ENCODE data around the gene POLR1F. TPM values are rescaled to one million over a fixed set of nuclear protein-coding genes. Genes with fewer than 3 reads are reported as not detected.

The POLR1F gene
- total and polyA plus RNA-seq, 2 of the 4 experiments (the other 2 are of a cell fraction), result 6.8 to 16.1 TPM

DNA sequence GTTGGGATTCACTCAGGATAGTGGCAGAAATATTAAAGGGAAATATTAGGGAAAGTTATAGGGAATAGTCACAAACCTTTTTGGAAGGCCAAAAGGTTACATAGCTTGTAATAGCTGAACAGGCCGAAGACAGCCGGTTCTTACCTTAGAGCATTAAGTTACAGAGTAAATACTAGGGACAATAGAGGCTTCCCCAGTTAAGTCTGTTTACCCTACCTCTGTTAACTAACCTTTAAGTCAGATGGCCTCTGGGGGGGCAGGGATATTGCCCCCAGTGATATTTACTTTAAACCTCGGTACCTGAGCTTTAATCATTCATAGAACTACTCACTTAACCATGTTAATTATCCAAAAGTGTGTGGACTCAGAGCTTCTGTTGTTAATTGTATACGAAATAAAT, 7.4 kb downstream of the POLR1F start:
- POLR2A ChIA-PET (ENCODE audit: unreplicated experiment), result no interaction called here
- TF ChIP-seq POLR2A (IDR thresholded peaks at IDR 0.05; ENCODE audit: low read depth, low read length) (no peak), MXI1 (IDR thresholded peaks at IDR 0.05; ENCODE audit: borderline replicate concordance, low read depth, low read length) (no peak), SMC3 (IDR thresholded peaks at IDR 0.05; ENCODE audit: low read depth, low read length) (no peak), MAZ (IDR thresholded peaks at IDR 0.05; ENCODE audit: borderline replicate concordance, low read depth, low read length) (no peak), MAFK (IDR thresholded peaks at IDR 0.05; ENCODE audit: low read depth, low read length) (no peak), CHD1 (IDR thresholded peaks at IDR 0.05; ENCODE audit: low read depth, low read length) (no peak), BHLHE40 (IDR thresholded peaks at IDR 0.05; ENCODE audit: low read depth, low read length) (no peak), RCOR1 (IDR thresholded peaks at IDR 0.05; ENCODE audit: insufficient replicate concordance, low read length) (no peak), FOS (IDR thresholded peaks at IDR 0.05; ENCODE audit: low read depth, low read length) (no peak), RFX5 (IDR thresholded peaks at IDR 0.05; ENCODE audit: low read depth, low read length) (no peak), NFE2L2 (IDR thresholded peaks at IDR 0.05; ENCODE audit: low read depth, low read length) (no peak), RAD21 (IDR thresholded peaks at IDR 0.05; ENCODE audit: low read length) (no peak), CEBPB (IDR thresholded peaks at IDR 0.05; ENCODE audit: low read depth, low read length) (no peak)
- TF ChIP-seq, protein P1, sequence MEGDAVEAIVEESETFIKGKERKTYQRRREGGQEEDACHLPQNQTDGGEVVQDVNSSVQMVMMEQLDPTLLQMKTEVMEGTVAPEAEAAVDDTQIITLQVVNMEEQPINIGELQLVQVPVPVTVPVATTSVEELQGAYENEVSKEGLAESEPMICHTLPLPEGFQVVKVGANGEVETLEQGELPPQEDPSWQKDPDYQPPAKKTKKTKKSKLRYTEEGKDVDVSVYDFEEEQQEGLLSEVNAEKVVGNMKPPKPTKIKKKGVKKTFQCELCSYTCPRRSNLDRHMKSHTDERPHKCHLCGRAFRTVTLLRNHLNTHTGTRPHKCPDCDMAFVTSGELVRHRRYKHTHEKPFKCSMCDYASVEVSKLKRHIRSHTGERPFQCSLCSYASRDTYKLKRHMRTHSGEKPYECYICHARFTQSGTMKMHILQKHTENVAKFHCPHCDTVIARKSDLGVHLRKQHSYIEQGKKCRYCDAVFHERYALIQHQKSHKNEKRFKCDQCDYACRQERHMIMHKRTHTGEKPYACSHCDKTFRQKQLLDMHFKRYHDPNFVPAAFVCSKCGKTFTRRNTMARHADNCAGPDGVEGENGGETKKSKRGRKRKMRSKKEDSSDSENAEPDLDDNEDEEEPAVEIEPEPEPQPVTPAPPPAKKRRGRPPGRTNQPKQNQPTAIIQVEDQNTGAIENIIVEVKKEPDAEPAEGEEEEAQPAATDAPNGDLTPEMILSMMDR (conservative IDR thresholded peaks at IDR 0.05; ENCODE audit: low read depth, low read length), result no peak
- TF ChIP-seq, protein P2, sequence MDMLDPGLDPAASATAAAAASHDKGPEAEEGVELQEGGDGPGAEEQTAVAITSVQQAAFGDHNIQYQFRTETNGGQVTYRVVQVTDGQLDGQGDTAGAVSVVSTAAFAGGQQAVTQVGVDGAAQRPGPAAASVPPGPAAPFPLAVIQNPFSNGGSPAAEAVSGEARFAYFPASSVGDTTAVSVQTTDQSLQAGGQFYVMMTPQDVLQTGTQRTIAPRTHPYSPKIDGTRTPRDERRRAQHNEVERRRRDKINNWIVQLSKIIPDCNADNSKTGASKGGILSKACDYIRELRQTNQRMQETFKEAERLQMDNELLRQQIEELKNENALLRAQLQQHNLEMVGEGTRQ (IDR thresholded peaks at IDR 0.05; ENCODE audit: low read depth, low read length), result no peak
- TF ChIP-seq, protein P3, sequence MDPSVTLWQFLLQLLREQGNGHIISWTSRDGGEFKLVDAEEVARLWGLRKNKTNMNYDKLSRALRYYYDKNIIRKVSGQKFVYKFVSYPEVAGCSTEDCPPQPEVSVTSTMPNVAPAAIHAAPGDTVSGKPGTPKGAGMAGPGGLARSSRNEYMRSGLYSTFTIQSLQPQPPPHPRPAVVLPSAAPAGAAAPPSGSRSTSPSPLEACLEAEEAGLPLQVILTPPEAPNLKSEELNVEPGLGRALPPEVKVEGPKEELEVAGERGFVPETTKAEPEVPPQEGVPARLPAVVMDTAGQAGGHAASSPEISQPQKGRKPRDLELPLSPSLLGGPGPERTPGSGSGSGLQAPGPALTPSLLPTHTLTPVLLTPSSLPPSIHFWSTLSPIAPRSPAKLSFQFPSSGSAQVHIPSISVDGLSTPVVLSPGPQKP (IDR thresholded peaks at IDR 0.05; ENCODE audit: borderline replicate concordance, low read depth, low read length), result no peak
- H2BK5ac ChIP-seq (ENCODE audit: low read depth, low read length, poor library complexity, severe bottlenecking), result no peak overlapping the region
- WGBS, 2 experiments (ENCODE audit: extremely low coverage in 2 of 2, insufficient read length in 1 of 2), result no CpG with 5 or more reads among the region's 4 CpGs
- dilution Hi-C loops (cut with HindIII; ENCODE audit: low sequenced_read_pairs, unreplicated experiment), result no loop called here
- no peak overlapping the region for H2BK20ac ChIP-seq (ENCODE audit: low read depth, low read length)
- H3K79me1 ChIP-seq (ENCODE audit: low read depth in 1 of 2, low read length in 2 of 2), result peaks cover 9 to 10% of the 10 kb centered on the region in 2 experiments; a peak in 3 of 4 replicates
- no peak overlapping the region for H3K14ac ChIP-seq (replicated peaks; ENCODE audit: low read depth, low read length)
- no peak overlapping the region for H2AK9ac ChIP-seq (replicated peaks; ENCODE audit: low read depth, low read length, poor library complexity)
- H3K56ac ChIP-seq (ENCODE audit: extremely low read depth, insufficient read depth, low read length), result no peak overlapping the region
- no peak overlapping the region for H2AK5ac ChIP-seq (ENCODE audit: low read depth, low read length)
- H3K4me2 ChIP-seq (ENCODE audit: low read depth, low read length), result no peak overlapping the region
- no TSS peak for BruUV-seq (replicated peaks)
- H4K20me1 ChIP-seq (ENCODE audit: insufficient read depth, low read length), result no peaks in the 10 kb centered on the region
- ATAC-seq (ENCODE audit: low read depth) (no peak), DNase-seq (no peak)
- H3K18ac ChIP-seq (ENCODE audit: low read depth, low read length), result no peak overlapping the region
- no peaks in the 10 kb centered on the region for H3K27me3 ChIP-seq (ENCODE audit: control insufficient read depth, insufficient read depth, low read length)
- no peaks in the 10 kb centered on the region for H3K9me1 ChIP-seq (ENCODE audit: insufficient read depth, low read length)
- H3K4me3 ChIP-seq (ENCODE audit: insufficient read depth, low read depth, low read length), result no peak overlapping the region
- no peak overlapping the region for H4K91ac ChIP-seq (ENCODE audit: insufficient read depth, low read depth, low read length)
- H3K23ac ChIP-seq (ENCODE audit: low read depth, low read length), result no peak overlapping the region
- H3K36me3 ChIP-seq (ENCODE audit: control insufficient read depth, insufficient read depth, low read length), result peaks cover 4% of the 10 kb centered on the region; the same call in 1 of the 2 replicates
- H3K9me3 ChIP-seq (ENCODE audit: control insufficient read depth, insufficient read depth, low read length), result no peaks in the 10 kb centered on the region
- in situ Hi-C loops (cut with MboI; ENCODE audit: low sequenced_read_pairs), result no loop called here
- intact Hi-C loops (cut with micrococcal nuclease), result no loop called here
- H3K27ac ChIP-seq (ENCODE audit: insufficient read depth, low read length), result no peak overlapping the region
- no peak overlapping the region for H2BK120ac ChIP-seq (ENCODE audit: low read depth, low read length)
- H3K4ac ChIP-seq (ENCODE audit: low read depth, low read length), result no peak overlapping the region
- no peak overlapping the region for H3K9ac ChIP-seq (ENCODE audit: low read depth, low read length)
- H3K4me1 ChIP-seq (ENCODE audit: control insufficient read depth, insufficient read depth, low read length), result no peaks in the 10 kb centered on the region
- no peak overlapping the region for H4K5ac ChIP-seq (ENCODE audit: low read depth, low read length)
- CTCF ChIA-PET, result interaction anchor here (4.2 kb wide), 1 partner anchor 12 kb away, joined by 13 read pairs; no protein-coding TSS in a partner anchor
- no peak overlapping the region for H2AFZ ChIP-seq (replicated peaks; ENCODE audit: low read length, poor library complexity)
- no peak overlapping the region for H4K8ac ChIP-seq (ENCODE audit: low read depth in 2 of 2, low read length in 2 of 2)
- H2BK15ac ChIP-seq (ENCODE audit: low read depth, low read length), result no peak overlapping the region

Measured in IMR-90 (cell line).